HepG2 (cell line): Measurements from ENCODE around the gene P4HB. TPM values are rescaled to one million over a fixed set of nuclear protein-coding genes. Genes with fewer than 3 reads are reported as not detected.

Source experiments
- BORCS8-MEF2B ChIP-seq: sonication (generic); formaldehyde crosslinking; IDR thresholded peaks from 2 replicates; pipeline ENCODE4 v1.8.0; 2022; ENCODE audit warnings: mild to moderate bottlenecking, missing genetic modification reagents
- E2F5 ChIP-seq: sonication (generic); formaldehyde crosslinking; conservative IDR thresholded peaks from 2 replicates; pipeline ENCODE4 v1.4.0; 2020; ENCODE audit warnings: missing genetic modification reagents
- FOXA3 ChIP-seq: IDR thresholded peaks from 2 replicates; pipeline ENCODE4 v1.6.1; 2016; ENCODE audit warnings: missing genetic modification reagents, missing compliant biosample characterization
- FUBP1 ChIP-seq: sonication (generic); formaldehyde crosslinking; IDR thresholded peaks from 2 replicates; pipeline ENCODE4 v1.5.1; 2020; ENCODE audit warnings: missing genetic modification reagents, mild to moderate bottlenecking, borderline replicate concordance
- GMEB2 ChIP-seq: IDR thresholded peaks from 2 replicates; pipeline ENCODE4 v1.6.1; 2016; ENCODE audit warnings: missing biosample characterization, missing genetic modification reagents, low read depth
- HES4 ChIP-seq: sonication (generic); formaldehyde crosslinking; IDR thresholded peaks from 2 replicates; pipeline ENCODE4 v1.9.0; 2021; ENCODE audit warnings: mild to moderate bottlenecking, missing genetic modification reagents, borderline replicate concordance
- HOXA5 ChIP-seq: sonication (generic); formaldehyde crosslinking; IDR thresholded peaks from 2 replicates; pipeline ENCODE4 v1.4.0; 2020; ENCODE audit warnings: missing genetic modification reagents
- IKZF4 ChIP-seq: sonication (generic); formaldehyde crosslinking; IDR thresholded peaks from 2 replicates; pipeline ENCODE4 v1.5.1; 2020; ENCODE audit warnings: borderline replicate concordance, mild to moderate bottlenecking, low read depth, missing genetic modification reagents; ENCODE audit errors: not compliant biosample characterization
- JDP2 ChIP-seq: sonication (generic); formaldehyde crosslinking; IDR thresholded peaks from 2 replicates; pipeline ENCODE4 v1.8.1; 2022; ENCODE audit warnings: missing genetic modification reagents, borderline replicate concordance
- PHF20 ChIP-seq: sonication (generic); formaldehyde crosslinking; IDR thresholded peaks from 2 replicates; pipeline ENCODE4 v1.5.0; 2020; ENCODE audit warnings: mild to moderate bottlenecking, missing genetic modification reagents
- RFXANK ChIP-seq: IDR thresholded peaks from 2 replicates; pipeline ENCODE4 v1.6.1; 2016
- SOX13 ChIP-seq, 3 experiments: fragments of 450-650 bp in 1 of 3; sonication (generic) in 1 of 3; formaldehyde crosslinking in 1 of 3; IDR thresholded peaks in 2 of 3; conservative IDR thresholded peaks in 1 of 3; 2 replicates each; pipeline versions ENCODE4 v1.5.0 to v1.6.1; 2016 to 2020; ENCODE audit warnings: antibody characterized with exemption in 1 of 3, mild to moderate bottlenecking in 1 of 3, missing compliant biosample characterization in 1 of 3, missing genetic modification reagents in 1 of 3, moderate library complexity in 1 of 3
- ZBTB14 ChIP-seq: sonication (generic); formaldehyde crosslinking; IDR thresholded peaks from 2 replicates; pipeline ENCODE4 v1.4.0; 2020; ENCODE audit warnings: missing genetic modification reagents
- ZMYM3 ChIP-seq: sonication (generic); formaldehyde crosslinking; IDR thresholded peaks from 2 replicates; pipeline ENCODE4 v1.5.1; 2020; ENCODE audit warnings: mild to moderate bottlenecking, missing genetic modification reagents
- ZNF350 ChIP-seq: sonication (generic); formaldehyde crosslinking; IDR thresholded peaks from 2 replicates; pipeline ENCODE4 v1.4.0; 2020; ENCODE audit warnings: mild to moderate bottlenecking, low read depth, missing genetic modification reagents, borderline replicate concordance
- ZNF597 ChIP-seq: sonication (generic); formaldehyde crosslinking; IDR thresholded peaks from 2 replicates; pipeline ENCODE4 v1.5.0; 2020; ENCODE audit warnings: missing genetic modification reagents
- ZNF772 ChIP-seq: sonication (generic); formaldehyde crosslinking; IDR thresholded peaks from 2 replicates; pipeline ENCODE4 v1.5.0; 2020; ENCODE audit warnings: mild to moderate bottlenecking, missing genetic modification reagents
- ZNF788 ChIP-seq: sonication (generic); formaldehyde crosslinking; IDR thresholded peaks from 2 replicates; pipeline ENCODE4 v1.5.0; 2020; ENCODE audit warnings: mild to moderate bottlenecking, missing genetic modification reagents, borderline replicate concordance
- ZSCAN31 ChIP-seq: sonication (generic); formaldehyde crosslinking; IDR thresholded peaks from 2 replicates; pipeline ENCODE4 v1.5.0; 2020; ENCODE audit warnings: low read depth, mild to moderate bottlenecking, missing genetic modification reagents
- polyA plus RNA-seq, 8 experiments: library from polyadenylated mRNA; depleted of rRNA in 3 of 8; stranded (reverse) in 7 of 8; unstranded in 1 of 8; fragments of >200 nt; fragmentation: Illumina TruSeq in 4 of 8; extraction: Trizol in 4 of 8; gene quantifications; 2 replicates each; pipeline versions ENCODE4 v1.2.1 to v1.2.3, GENCODE V29; 2011 to 2016; ENCODE audit warnings: low read depth in 4 of 8, missing spikeins in 1 of 8, mixed read lengths in 1 of 8; ENCODE audit not compliant: insufficient read depth in 1 of 8
- total RNA-seq, 5 experiments: library from RNA; depleted of rRNA; stranded (reverse); fragments of >200 nt; fragmentation: Illumina TruSeq; extraction: Trizol; gene quantifications; 2 replicates each; pipeline ENCODE4 v1.2.3, GENCODE V29; 2016; ENCODE audit warnings: low read depth in 1 of 5

Gene P4HB
- total and polyA plus RNA-seq, 2 of the 13 experiments (the other 11 are each of a cell fraction or from before 2014, with no cell fraction given): 185 to 782 TPM

GRCh38 chr17:81867170-81867990 lies 7.0 kb upstream of the P4HB start (continued):
- TF ChIP-seq FUBP1 (CRISPR knock-in tag) (no peak), HES4 (peak; percentile 52; the same call in 1 of the 2 replicates), ZNF597 (CRISPR knock-in tag) (0 out of 2 replicates have a peak, but pooled peaks have one; percentile 28), ZMYM3 (CRISPR knock-in tag) (no peak), PHF20 (no peak), ZSCAN31 (CRISPR knock-in tag) (no peak; the same call in 1 of the 2 replicates), ZNF788 (CRISPR knock-in tag) (no peak), JDP2 (0 out of 2 replicates have a peak, but pooled peaks have one; percentile 5), HOXA5 (CRISPR knock-in tag) (peak; percentile 6; the same call in 1 of the 2 replicates), ZBTB14 (no peak; the same call in 1 of the 2 replicates), GMEB2 (no peak), ZNF772 (CRISPR knock-in tag) (no peak; the same call in 1 of the 2 replicates), ZNF350 (CRISPR knock-in tag) (no peak), SOX13 (IDR thresholded peaks at IDR 0.05) (no peak; the same call in none of the 2 replicates), SOX13 (CRISPR knock-in tag; conservative IDR thresholded peaks at IDR 0.05 in 1 of 2, IDR thresholded peaks at IDR 0.05 in 1 of 2) (no peak; a peak in 1 of 4 replicates), BORCS8-MEF2B (CRISPR knock-in tag) (peak; percentile 87), IKZF4 (CRISPR knock-in tag) (peak; percentile 31), E2F5 (CRISPR knock-in tag) (no peak), RFXANK (CRISPR knock-in tag) (no peak), FOXA3 (CRISPR knock-in tag) (no peak; the same call in 1 of the 2 replicates)
